ENCODE results near the gene LRFN4.

The LRFN4 gene

GRCh38 chr11:66866511-66866986 lies 9.7 kb downstream of the LRFN4 start:
- TF ChIP-seq POLR2A (IDR thresholded peaks at IDR 0.05; ENCODE audit: low read length): no peak
- DNase-seq: no peak

- DNase-seq: no peak
- TF ChIP-seq GATA1 (IDR thresholded peaks at IDR 0.05; ENCODE audit: low read depth, low read length): no peak
- TF ChIP-seq POLR2A (IDR thresholded peaks at IDR 0.05; ENCODE audit: low read length): no peak
Observed at GRCh38 chr11:66867425-66868040, 10.7 kb downstream of the LRFN4 start.

- TF ChIP-seq GATA1 (IDR thresholded peaks at IDR 0.05; ENCODE audit: low read depth, low read length): no peak
- no peak for TF ChIP-seq POLR2A (IDR thresholded peaks at IDR 0.05; ENCODE audit: low read length)
- DNase-seq: no peak
Observed at GRCh38 chr11:66868082-66868725, 11.3 kb downstream of the LRFN4 start.

GRCh38 chr11:66868726-66869566 lies 12.1 kb downstream of the LRFN4 start:
- DNase-seq: peak; percentile 79 to 85
- TF ChIP-seq POLR2A (IDR thresholded peaks at IDR 0.05; ENCODE audit: low read length): no peak
- TF ChIP-seq GATA1 (IDR thresholded peaks at IDR 0.05; ENCODE audit: low read depth, low read length): no peak

- TF ChIP-seq GATA1 (IDR thresholded peaks at IDR 0.05; ENCODE audit: low read depth, low read length) (no peak), POLR2A (IDR thresholded peaks at IDR 0.05; ENCODE audit: low read length) (no peak)
- no peak for DNase-seq
Observed at GRCh38 chr11:66869567-66869870, 12.7 kb downstream of the LRFN4 start.

GRCh38 chr11:66870131-66870530 lies 13.3 kb downstream of the LRFN4 start:
- no peak for TF ChIP-seq GATA1 (IDR thresholded peaks at IDR 0.05; ENCODE audit: low read depth, low read length)
- no peak for TF ChIP-seq POLR2A (IDR thresholded peaks at IDR 0.05; ENCODE audit: low read length)

GRCh38 chr11:66870616-66871520 lies 14.0 kb downstream of the LRFN4 start:
- no peak for TF ChIP-seq POLR2A (IDR thresholded peaks at IDR 0.05; ENCODE audit: low read length)
- TF ChIP-seq GATA1 (IDR thresholded peaks at IDR 0.05; ENCODE audit: low read depth, low read length): no peak
- DNase-seq: no peak

More at GRCh38 chr11:66870131-66870530, 13.3 kb downstream of the LRFN4 start:
- DNase-seq: no peak

GRCh38 chr11:66871521-66871901 lies 14.6 kb downstream of the LRFN4 start:
- TF ChIP-seq POLR2A (IDR thresholded peaks at IDR 0.05; ENCODE audit: low read length) (no peak), GATA1 (IDR thresholded peaks at IDR 0.05; ENCODE audit: low read depth, low read length) (no peak)
- DNase-seq: no peak

GRCh38 chr11:66874232-66874631 lies 17.4 kb downstream of the LRFN4 start:
- no peak for DNase-seq
- TF ChIP-seq POLR2A (IDR thresholded peaks at IDR 0.05; ENCODE audit: low read length): no peak
- TF ChIP-seq GATA1 (IDR thresholded peaks at IDR 0.05; ENCODE audit: low read depth, low read length): no peak

GRCh38 chr11:66875378-66875777 lies 18.5 kb downstream of the LRFN4 start:
- no peak for DNase-seq
- no peak for TF ChIP-seq GATA1 (IDR thresholded peaks at IDR 0.05; ENCODE audit: low read depth, low read length)

- DNase-seq: no peak
- no peak for TF ChIP-seq POLR2A (IDR thresholded peaks at IDR 0.05; ENCODE audit: low read length)
- no peak for TF ChIP-seq GATA1 (IDR thresholded peaks at IDR 0.05; ENCODE audit: low read depth, low read length)
Observed at GRCh38 chr11:66877588-66878385, 20.9 kb downstream of the LRFN4 start.

- TF ChIP-seq GATA1 (IDR thresholded peaks at IDR 0.05; ENCODE audit: low read depth, low read length): no peak
- TF ChIP-seq POLR2A (IDR thresholded peaks at IDR 0.05; ENCODE audit: low read length): no peak
- no peak for DNase-seq
Observed at GRCh38 chr11:66878474-66878873, 21.6 kb downstream of the LRFN4 start.

- TF ChIP-seq POLR2A (IDR thresholded peaks at IDR 0.05; ENCODE audit: low read length): no peak
- TF ChIP-seq GATA1 (IDR thresholded peaks at IDR 0.05; ENCODE audit: low read depth, low read length): no peak
Observed at GRCh38 chr11:66879000-66879399, 22.1 kb downstream of the LRFN4 start.

More at GRCh38 chr11:66879000-66879399, 22.1 kb downstream of the LRFN4 start:
- no peak for DNase-seq
